Activated T-cell treated with anti-CD3 and anti-CD28 coated beads, Interleukin-2, amount 50 U/mL, for 72 hours (primary cell): ENCODE data around the gene CCNB2. TPM values are rescaled to one million over a fixed set of nuclear protein-coding genes. Genes with fewer than 3 reads are reported as not detected.
A peak's percentile ranks its signal among the peaks of the same experiment; 100 is the strongest.

Experiments used
- ATAC-seq, 2 donors: fragments of 150-1000 bp; cut with Tn5 transposase; replicated peaks in 1 of 2; 2 replicates each; pipeline ENCODE4 v1.10.0; 2021; ENCODE audit warnings: moderate library complexity in 2 of 2, mild to moderate bottlenecking in 1 of 2
- DNase-seq, 2 donors: peaks; one replicate each; pipeline ENCODE4 v3.0.0; 2021 to 2022; ENCODE audit warnings: mixed read lengths in 1 of 2
- H3K27ac Mint-ChIP-seq: one replicate; pipeline ENCODE4 v1.8.0; 2022; ENCODE audit warnings: mild to moderate bottlenecking, moderate library complexity, mixed read lengths
- H3K27me3 Mint-ChIP-seq: one replicate; pipeline ENCODE4 v1.8.0; 2022; ENCODE audit warnings: low read depth, mixed read lengths
- H3K36me3 Mint-ChIP-seq, 2 donors: one replicate each; pipeline ENCODE4 v1.8.0; 2022; ENCODE audit warnings: mixed read lengths in 2 of 2, mild to moderate bottlenecking in 1 of 2; ENCODE audit not compliant: insufficient read depth in 2 of 2
- H3K4me1 Mint-ChIP-seq: one replicate; pipeline ENCODE4 v1.8.0; 2022; ENCODE audit warnings: low read depth, mixed read lengths
- H3K4me3 Mint-ChIP-seq, 2 donors: one replicate each; pipeline ENCODE4 v1.8.0; 2022; ENCODE audit warnings: mild to moderate bottlenecking in 2 of 2, mixed read lengths in 2 of 2, moderate library complexity in 2 of 2
- H3K9me3 Mint-ChIP-seq, 2 donors: one replicate each; pipeline ENCODE4 v1.8.0; 2022; ENCODE audit warnings: mixed read lengths in 2 of 2
- total RNA-seq, 2 donors: library from RNA; stranded (reverse); gene quantifications; one replicate each; pipeline ENCODE4 v1.2.3, GENCODE V29; 2022

The CCNB2 gene
- 10 to 100 TPM; 65.9 to 77.8 TPM for total RNA-seq

- ATAC-seq (peak; percentile 99), DNase-seq (peak; percentile 85 to 87)
- Mint-ChIP-seq H3K36me3 (peaks cover 12 to 23% of the 10 kb centered on the region in 2 donors), H3K27me3 (no peaks in the 10 kb centered on the region), H3K27ac (peak within 1 kb of the TSS; percentile 94), H3K4me1 (peaks cover 15% of the 10 kb centered on the region), H3K9me3 (no peaks in the 10 kb centered on the region), H3K4me3 (peak within 1 kb of the TSS; percentile 85 to 92)
Measured at GRCh38 chr15:59104912-59105732, at the start of gene CCNB2. Gene CCNB2 (plus strand): TSS chr15:59105146. CDS start chr15:59105269, 123 bp downstream.

GRCh38 chr15:59059076-59059597 is 45.8 kb upstream of the CCNB2 start:
- no peak overlapping the region for H3K27ac Mint-ChIP-seq
- DNase-seq (no peak), ATAC-seq (no peak)
- H3K4me3 Mint-ChIP-seq, result no peak overlapping the region
- no peaks in the 10 kb centered on the region for H3K4me1 Mint-ChIP-seq
- peaks cover 7 to 25% of the 10 kb centered on the region in 2 donors for H3K36me3 Mint-ChIP-seq
- no peaks in the 10 kb centered on the region for H3K27me3 Mint-ChIP-seq
- H3K9me3 Mint-ChIP-seq, result no peaks in the 10 kb centered on the region

DNA sequence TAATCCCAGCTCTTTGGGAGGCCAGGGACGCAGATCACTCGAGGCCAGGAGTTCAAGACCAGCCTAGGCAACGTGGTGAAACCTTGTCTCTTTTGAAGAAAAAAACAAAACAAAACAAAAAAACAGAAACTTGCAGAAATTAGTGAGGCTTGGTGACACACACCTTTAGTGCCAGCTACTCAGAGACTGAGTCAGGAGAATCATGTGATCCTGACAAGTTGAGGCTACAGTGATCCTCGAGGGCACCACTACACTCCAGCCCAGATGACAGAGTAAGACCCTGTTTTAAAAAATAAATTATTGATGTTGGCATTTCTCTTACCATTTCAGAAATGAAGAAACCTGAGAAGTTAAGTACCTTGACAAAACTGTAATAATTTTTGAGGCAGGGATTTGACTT is 44.6 kb upstream of the CCNB2 start:
- H3K4me1 Mint-ChIP-seq, result no peaks in the 10 kb centered on the region
- H3K4me3 Mint-ChIP-seq, result no peak overlapping the region
- no peaks in the 10 kb centered on the region for H3K27me3 Mint-ChIP-seq
- ATAC-seq, result no peak
- DNase-seq, result no peak
- peaks cover 7 to 25% of the 10 kb centered on the region in 2 donors for H3K36me3 Mint-ChIP-seq
- no peak overlapping the region for H3K27ac Mint-ChIP-seq
- no peaks in the 10 kb centered on the region for H3K9me3 Mint-ChIP-seq

DNA sequence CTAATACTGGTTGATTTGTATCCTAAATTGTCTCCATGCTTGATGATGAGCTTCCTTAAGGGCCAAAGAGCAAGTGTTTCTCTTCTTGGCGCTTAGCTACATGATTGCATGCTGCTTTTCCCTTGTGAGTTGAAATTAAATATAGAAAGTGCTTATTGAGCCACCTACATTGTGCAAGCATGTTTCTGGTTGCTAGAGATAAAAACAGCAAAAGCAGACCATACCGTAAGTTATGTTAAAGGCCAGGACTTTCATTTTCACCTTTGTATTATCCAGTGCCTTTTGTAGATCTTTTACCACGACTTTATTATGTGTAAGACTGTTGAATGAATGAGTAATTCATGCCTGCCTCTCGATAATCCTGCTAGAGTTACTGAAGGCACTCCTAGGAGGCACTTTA is 41.9 kb upstream of the CCNB2 start:
- Mint-ChIP-seq H3K4me1 (peaks cover 6% of the 10 kb centered on the region), H3K27me3 (no peaks in the 10 kb centered on the region)

GRCh38 chr15:59069430-59069829 is 35.5 kb upstream of the CCNB2 start:
- Mint-ChIP-seq H3K36me3 (peaks cover 17 to 21% of the 10 kb centered on the region in 2 donors), H3K4me1 (peaks cover 16% of the 10 kb centered on the region), H3K9me3 (no peaks in the 10 kb centered on the region), H3K27me3 (no peaks in the 10 kb centered on the region), H3K27ac (no peak overlapping the region), H3K4me3 (no peak overlapping the region)
- no peak for ATAC-seq
- no peak for DNase-seq

More for the DNA sequence above, 41.9 kb upstream of the CCNB2 start:
- DNase-seq (no peak), ATAC-seq (no peak)
- no peak overlapping the region for H3K27ac Mint-ChIP-seq
- no peak overlapping the region for H3K4me3 Mint-ChIP-seq
- H3K9me3 Mint-ChIP-seq, result no peaks in the 10 kb centered on the region
- H3K36me3 Mint-ChIP-seq, result peaks cover 14 to 28% of the 10 kb centered on the region in 2 donors

DNA sequence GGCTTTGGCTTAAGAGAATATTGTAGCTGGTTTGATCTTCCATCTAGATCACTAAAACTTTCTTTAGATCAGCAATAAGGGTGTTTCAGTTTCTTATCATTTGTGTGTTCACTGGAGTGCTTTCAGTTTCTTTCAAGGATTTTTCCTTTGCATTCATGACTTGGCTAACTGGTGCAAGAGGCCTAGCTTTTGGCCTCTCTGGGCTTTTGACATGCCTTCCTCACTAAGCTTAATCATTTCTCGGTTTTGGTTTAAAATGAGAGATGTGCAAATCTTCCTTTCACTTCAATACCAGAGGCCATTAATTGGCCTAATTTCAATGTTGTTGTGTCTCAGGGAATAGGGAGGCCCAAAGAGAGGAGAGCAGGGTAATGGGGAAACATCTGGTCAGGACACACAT is 30.3 kb upstream of the CCNB2 start:
- peaks cover 5 to 10% of the 10 kb centered on the region in 2 donors for H3K36me3 Mint-ChIP-seq
- no peaks in the 10 kb centered on the region for H3K27me3 Mint-ChIP-seq
- peaks cover 16% of the 10 kb centered on the region for H3K4me1 Mint-ChIP-seq
- no peak overlapping the region for H3K4me3 Mint-ChIP-seq
- H3K9me3 Mint-ChIP-seq, result no peaks in the 10 kb centered on the region
- ATAC-seq (no peak), DNase-seq (no peak)
- H3K27ac Mint-ChIP-seq, result no peak overlapping the region

DNA sequence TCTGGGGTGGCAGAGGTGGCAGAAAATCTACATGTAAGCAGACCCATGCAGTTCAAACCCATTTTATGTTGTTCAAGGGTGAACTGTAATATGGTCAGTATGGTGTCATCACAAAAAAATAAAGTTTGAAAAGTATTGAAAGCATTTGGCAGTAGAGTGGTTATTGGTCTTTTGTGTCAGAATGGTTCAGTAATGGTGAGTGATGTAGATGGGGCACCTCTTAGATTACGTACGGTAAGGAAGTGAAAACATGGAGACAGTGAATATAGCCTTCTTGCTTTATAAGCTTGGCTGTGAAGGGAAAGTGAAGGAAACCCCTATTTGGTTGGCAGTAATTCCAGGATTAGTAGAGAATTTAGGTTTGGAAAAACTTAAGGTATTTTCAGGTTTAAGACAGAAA is 17.2 kb upstream of the CCNB2 start:
- DNase-seq, result no peak
- no peak for ATAC-seq
- peak overlapping the region; percentile 2 for H3K27ac Mint-ChIP-seq
- H3K4me3 Mint-ChIP-seq, result no peak overlapping the region
- no peaks in the 10 kb centered on the region for H3K4me1 Mint-ChIP-seq
- H3K36me3 Mint-ChIP-seq, result peaks cover 3 to 25% of the 10 kb centered on the region in 2 donors
- H3K27me3 Mint-ChIP-seq, result no peaks in the 10 kb centered on the region
- H3K9me3 Mint-ChIP-seq, result no peaks in the 10 kb centered on the region

- Mint-ChIP-seq H3K9me3 (no peaks in the 10 kb centered on the region), H3K27me3 (no peaks in the 10 kb centered on the region), H3K36me3 (peaks cover 5 to 28% of the 10 kb centered on the region in 2 donors), H3K27ac (no peak overlapping the region), H3K4me1 (peaks cover 12% of the 10 kb centered on the region), H3K4me3 (no peak overlapping the region)
- DNase-seq (no peak), ATAC-seq (no peak)
Measured at GRCh38 chr15:59094077-59094476, 10.9 kb upstream of the CCNB2 start.

GRCh38 chr15:59096429-59096828 is 8.5 kb upstream of the CCNB2 start:
- H3K27ac Mint-ChIP-seq, result no peak overlapping the region
- H3K4me3 Mint-ChIP-seq, result no peak overlapping the region
- H3K27me3 Mint-ChIP-seq, result no peaks in the 10 kb centered on the region
- peaks cover 16% of the 10 kb centered on the region for H3K4me1 Mint-ChIP-seq
- DNase-seq (no peak), ATAC-seq (no peak)
- H3K36me3 Mint-ChIP-seq, result peaks cover 4 to 22% of the 10 kb centered on the region in 2 donors
- H3K9me3 Mint-ChIP-seq, result no peaks in the 10 kb centered on the region

- Mint-ChIP-seq H3K36me3 (peaks cover 2 to 8% of the 10 kb centered on the region in 2 donors), H3K4me3 (no peak overlapping the region), H3K4me1 (peaks cover 19% of the 10 kb centered on the region), H3K27ac (no peak overlapping the region), H3K9me3 (no peaks in the 10 kb centered on the region), H3K27me3 (no peaks in the 10 kb centered on the region)
- DNase-seq (no peak), ATAC-seq (peak in 1 of 2 donors; percentile 22)
Measured at GRCh38 chr15:59099162-59099685, 5.7 kb upstream of the CCNB2 start.

DNA sequence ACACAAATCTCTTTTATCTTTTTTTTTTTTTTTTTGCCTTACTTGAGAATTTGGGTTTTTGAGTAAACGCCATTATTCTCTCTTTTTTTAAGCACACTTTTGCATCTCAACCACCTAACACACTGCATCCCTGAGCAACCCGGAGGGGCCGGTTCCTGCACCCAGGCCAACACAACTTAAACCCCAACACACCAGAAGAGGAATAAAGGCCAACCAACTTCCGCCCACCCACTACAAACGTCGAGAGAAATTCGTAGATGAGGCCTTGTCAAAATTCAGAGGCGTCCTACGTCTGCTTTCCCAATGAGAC is 389 bp upstream of the CCNB2 start:
- Mint-ChIP-seq H3K4me1 (peaks cover 15% of the 10 kb centered on the region), H3K9me3 (no peaks in the 10 kb centered on the region), H3K36me3 (peaks cover 12 to 22% of the 10 kb centered on the region in 2 donors), H3K4me3 (peak overlapping the region; percentile 85 to 92), H3K27me3 (no peaks in the 10 kb centered on the region), H3K27ac (peak overlapping the region; percentile 94)
- no peak for DNase-seq
- no peak for ATAC-seq

GRCh38 chr15:59105854-59106253 is 908 bp downstream of the CCNB2 start:
- Mint-ChIP-seq H3K36me3 (peaks cover 12 to 23% of the 10 kb centered on the region in 2 donors), H3K9me3 (no peaks in the 10 kb centered on the region), H3K27ac (peak overlapping the region; percentile 89), H3K27me3 (no peaks in the 10 kb centered on the region), H3K4me1 (peaks cover 15% of the 10 kb centered on the region), H3K4me3 (peak overlapping the region; percentile 85 to 92)
- no peak for ATAC-seq
- DNase-seq, result no peak

GRCh38 chr15:59111251-59111650 is 6.3 kb downstream of the CCNB2 start:
- Mint-ChIP-seq H3K9me3 (no peaks in the 10 kb centered on the region), H3K4me1 (no peaks in the 10 kb centered on the region), H3K4me3 (no peak overlapping the region), H3K27me3 (no peaks in the 10 kb centered on the region), H3K36me3 (peaks cover 18 to 44% of the 10 kb centered on the region in 2 donors), H3K27ac (no peak overlapping the region)
- ATAC-seq (no peak), DNase-seq (no peak)
